NCI-H187 treated with DMSO at 0.1 percent for 48 hours (cell line): ENCODE data around the gene PRKAG2.
A peak's percentile ranks its signal among the peaks of the same experiment; 100 is the strongest.

Experiments used
- DNase-seq: peaks from one replicate; lab custom pipeline; 2025; lab: John Stamatoyannopoulos, UW

Gene PRKAG2

GRCh38 chr7:151710646-151711434 is 166.1 kb downstream of the PRKAG2 start:
- DNase-seq = no peak

- DNase-seq = no peak
Measured at GRCh38 chr7:151710121-151710640, 166.7 kb downstream of the PRKAG2 start.

- no peak for DNase-seq
Measured at GRCh38 chr7:151709141-151710038, 167.5 kb downstream of the PRKAG2 start.

- no peak for DNase-seq
Measured at GRCh38 chr7:151708610-151709009, 168.3 kb downstream of the PRKAG2 start.

GRCh38 chr7:151707757-151708156 is 169.2 kb downstream of the PRKAG2 start:
- DNase-seq = no peak

- no peak for DNase-seq
Measured at GRCh38 chr7:151707105-151707469, 169.8 kb downstream of the PRKAG2 start.

- DNase-seq = no peak
Measured at GRCh38 chr7:151706277-151707104, 170.4 kb downstream of the PRKAG2 start.

- DNase-seq = no peak
Measured at GRCh38 chr7:151705636-151706276, 171.2 kb downstream of the PRKAG2 start.

GRCh38 chr7:151704960-151705635 is 171.8 kb downstream of the PRKAG2 start:
- no peak for DNase-seq

GRCh38 chr7:151704299-151704959 is 172.5 kb downstream of the PRKAG2 start:
- no peak for DNase-seq

- DNase-seq = no peak
Measured at GRCh38 chr7:151702961-151703360, 174.0 kb downstream of the PRKAG2 start.

GRCh38 chr7:151700586-151701165 is 176.2 kb downstream of the PRKAG2 start:
- no peak for DNase-seq

GRCh38 chr7:151699928-151700319 is 177.0 kb downstream of the PRKAG2 start:
- DNase-seq = no peak

- DNase-seq = no peak
Measured at GRCh38 chr7:151699147-151699927, 177.6 kb downstream of the PRKAG2 start.

- no peak for DNase-seq
Measured at GRCh38 chr7:151697942-151698341, 179.0 kb downstream of the PRKAG2 start.

GRCh38 chr7:151697515-151697895 is 179.4 kb downstream of the PRKAG2 start:
- DNase-seq = no peak

- DNase-seq = peak; percentile 82
Measured at GRCh38 chr7:151696721-151697514, 180.0 kb downstream of the PRKAG2 start.

- no peak for DNase-seq
Measured at GRCh38 chr7:151695951-151696541, 180.9 kb downstream of the PRKAG2 start.
